Glomerular endothelial cell (primary cell): Measurements from ENCODE around the gene IL27RA. TPM values are rescaled to one million over a fixed set of nuclear protein-coding genes. Genes with fewer than 3 reads are reported as not detected.
A peak's percentile ranks its signal among the peaks of the same experiment; 100 is the strongest.

Experiments used
- DNase-seq: peaks from one replicate; pipeline ENCODE4 v3.0.0-alpha.2; 2011; ENCODE audit warnings: low read depth, low spot score; ENCODE audit errors: extremely low read depth
- total RNA-seq: library from RNA; depleted of rRNA; stranded (reverse); fragments of >200 nt; gene quantifications from 2 replicates; pipeline ENCODE4 v1.2.3, GENCODE V29; 2015

The IL27RA gene
- total RNA-seq = 8.4 and 13.5 TPM in 2 replicates

GRCh38 chr19:14031719-14032480, at the start of gene IL27RA:
IL27RA (plus strand) TSS chr19:14031762; CDS start chr19:14031873, 111 bp downstream.
- no peak for DNase-seq

GRCh38 chr19:13981988-13982501, 49.5 kb upstream of the IL27RA start:
- no peak for DNase-seq

GRCh38 chr19:13982773-13983172, 48.8 kb upstream of the IL27RA start:
- DNase-seq = no peak

GRCh38 chr19:13983213-13983889, 48.2 kb upstream of the IL27RA start:
- DNase-seq = no peak

DNA sequence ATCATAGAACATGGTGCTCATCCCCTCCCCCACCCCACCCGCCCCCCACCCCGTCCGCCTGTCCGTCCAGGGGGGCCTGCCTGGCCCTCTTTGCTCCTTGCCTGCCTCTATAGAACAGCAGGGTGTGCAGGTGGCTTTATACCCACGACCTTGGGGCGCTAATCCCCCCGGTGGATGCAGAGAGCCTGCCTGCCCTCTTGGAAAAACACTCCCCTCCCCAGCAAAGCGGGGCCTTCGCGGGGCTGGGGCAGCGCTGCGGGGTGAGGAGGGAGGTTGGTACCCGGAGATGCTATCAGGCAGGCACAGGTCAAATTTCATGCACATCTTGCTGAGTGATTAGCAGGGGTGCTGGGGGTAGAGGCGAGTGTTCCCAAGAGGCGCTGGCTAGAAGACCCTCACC, 47.4 kb upstream of the IL27RA start:
- DNase-seq = no peak

DNA sequence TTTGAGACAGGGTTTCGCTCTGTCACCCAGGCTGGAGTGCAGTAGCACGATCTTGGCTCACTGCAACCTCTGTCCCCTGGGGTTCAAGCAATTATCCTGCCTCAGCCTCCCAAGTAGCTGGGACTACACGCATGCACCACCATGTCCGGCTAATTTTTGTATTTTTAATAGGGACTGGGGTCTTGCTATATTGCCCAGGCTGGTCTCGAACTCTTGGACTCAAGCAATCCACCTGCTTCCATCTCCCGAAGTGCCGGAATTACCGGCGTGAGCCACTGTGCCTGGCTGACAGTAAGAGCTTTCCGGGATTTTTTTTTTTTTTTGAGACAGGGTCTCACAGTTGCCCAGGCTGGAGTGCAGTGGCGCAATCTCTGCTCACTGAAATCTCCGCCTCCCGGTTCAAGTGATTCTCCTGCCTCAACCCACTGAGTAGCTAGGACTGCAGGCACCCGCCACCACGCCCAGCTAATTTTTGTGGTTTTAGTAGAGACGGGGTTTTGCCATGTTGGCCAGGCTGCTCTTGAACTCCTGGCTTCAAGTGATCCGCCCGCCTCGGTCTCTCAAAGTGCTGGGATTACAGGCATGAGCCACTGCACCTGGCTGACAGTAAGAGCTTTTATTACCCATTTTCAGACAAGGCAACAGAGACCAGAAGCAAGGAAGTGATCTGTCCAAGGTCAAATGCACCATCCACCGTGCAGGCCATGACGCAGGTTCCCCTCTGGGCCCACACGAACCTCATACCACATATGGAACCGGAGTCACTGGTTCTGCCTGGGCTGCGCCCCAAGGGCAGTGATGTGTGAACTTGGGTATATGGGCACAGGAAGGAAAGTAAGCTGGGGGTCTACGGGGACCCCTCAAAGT, 46.5 kb upstream of the IL27RA start:
- DNase-seq = no peak

DNA sequence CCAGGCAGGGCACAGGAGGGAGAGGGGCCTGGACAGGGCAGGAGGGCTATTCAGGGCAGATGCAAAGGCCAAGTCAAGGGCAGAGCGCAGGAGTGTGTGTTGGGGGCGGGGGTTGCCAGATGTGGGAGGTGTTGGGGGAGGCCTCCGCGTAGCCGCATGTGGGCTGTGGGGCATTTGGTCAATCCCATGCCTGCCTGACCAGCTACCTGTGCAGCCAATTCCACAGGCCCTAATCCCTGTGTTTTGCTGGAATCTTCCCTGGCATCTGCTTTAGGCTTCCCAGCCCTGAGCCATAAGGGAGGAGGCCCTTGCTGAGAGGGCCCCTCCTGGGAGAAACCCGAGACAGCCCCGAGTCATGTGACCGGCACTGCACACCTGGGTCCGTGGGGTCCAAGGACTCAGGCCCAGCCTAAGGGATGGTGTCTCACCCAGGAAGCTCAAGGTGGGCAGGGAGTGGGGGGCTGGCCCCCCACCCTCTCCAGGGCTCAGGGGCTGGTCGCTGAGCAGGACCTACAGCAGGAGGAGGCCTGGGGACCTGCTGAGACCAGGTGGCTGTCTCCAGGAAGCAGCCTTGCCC, 45.7 kb upstream of the IL27RA start:
- no peak for DNase-seq

DNA sequence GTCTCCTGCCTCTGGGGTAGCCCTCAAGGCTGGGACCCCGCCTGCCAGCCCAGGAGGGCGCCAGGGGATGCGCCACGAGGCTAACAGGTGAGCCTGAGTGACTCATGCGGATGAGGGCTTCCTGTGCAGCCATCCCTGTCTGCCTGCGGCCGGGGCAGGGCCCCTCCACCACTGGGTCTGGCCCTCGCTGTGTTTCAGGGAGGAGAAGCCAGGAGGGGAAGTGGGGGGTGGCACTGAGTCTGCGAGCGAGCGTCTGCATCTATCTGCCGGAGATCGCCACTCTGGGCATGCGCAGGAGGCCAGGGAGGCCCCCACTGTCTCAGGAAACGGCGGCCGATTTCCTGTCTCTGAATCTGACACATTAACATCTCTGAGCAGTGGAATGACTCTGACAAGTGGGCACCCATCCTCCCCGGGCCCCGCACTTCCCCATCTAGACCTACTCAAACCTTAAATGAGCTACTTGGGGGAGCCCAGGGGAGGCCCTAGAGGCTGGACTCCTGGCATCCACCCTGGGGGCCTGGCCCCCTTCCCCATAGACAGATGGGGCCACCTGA, 45.1 kb upstream of the IL27RA start:
- DNase-seq = peak; percentile 42

GRCh38 chr19:13987101-13987890, 44.3 kb upstream of the IL27RA start:
- no peak for DNase-seq

- no peak for DNase-seq
Measured at GRCh38 chr19:13989487-13989886, 42.1 kb upstream of the IL27RA start.

- DNase-seq = no peak
Measured at GRCh38 chr19:13990085-13990484, 41.5 kb upstream of the IL27RA start.

- no peak for DNase-seq
Measured at GRCh38 chr19:13992025-13992424, 39.5 kb upstream of the IL27RA start.

DNA sequence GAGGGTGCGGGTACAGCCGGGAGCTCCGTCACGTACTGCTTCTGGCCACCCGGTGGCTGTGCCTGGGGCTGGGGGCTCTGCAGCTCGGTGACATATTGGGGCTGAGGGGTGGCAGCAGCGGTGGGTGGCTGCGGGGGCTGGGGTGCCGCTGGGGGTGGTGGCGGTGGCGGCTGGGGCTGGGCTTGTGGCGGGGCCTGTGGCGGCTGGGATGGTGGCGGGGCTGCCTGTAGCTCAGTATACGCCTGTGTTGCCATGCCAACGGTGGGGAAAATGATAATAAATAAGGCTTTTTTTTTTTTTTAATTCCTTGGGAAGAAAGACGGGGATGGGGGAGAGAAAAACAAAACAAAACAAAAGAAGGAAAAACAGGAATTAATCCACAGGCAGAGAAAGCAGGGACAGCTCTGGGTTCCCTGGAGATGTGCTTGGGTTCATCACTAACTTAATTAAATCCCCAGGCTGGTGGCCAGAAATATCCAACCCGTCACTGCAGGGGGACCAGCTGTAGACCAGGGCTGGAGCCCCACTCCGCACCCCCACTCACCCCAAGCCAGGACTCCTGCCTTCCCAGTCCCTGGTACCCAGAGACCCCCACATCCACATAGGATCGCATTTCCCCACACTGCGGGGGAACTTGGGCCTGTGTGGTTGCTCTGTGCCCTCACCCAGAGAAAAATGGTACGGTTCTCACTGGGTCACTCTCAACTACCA, 37.8 kb upstream of the IL27RA start:
- DNase-seq = no peak

DNA sequence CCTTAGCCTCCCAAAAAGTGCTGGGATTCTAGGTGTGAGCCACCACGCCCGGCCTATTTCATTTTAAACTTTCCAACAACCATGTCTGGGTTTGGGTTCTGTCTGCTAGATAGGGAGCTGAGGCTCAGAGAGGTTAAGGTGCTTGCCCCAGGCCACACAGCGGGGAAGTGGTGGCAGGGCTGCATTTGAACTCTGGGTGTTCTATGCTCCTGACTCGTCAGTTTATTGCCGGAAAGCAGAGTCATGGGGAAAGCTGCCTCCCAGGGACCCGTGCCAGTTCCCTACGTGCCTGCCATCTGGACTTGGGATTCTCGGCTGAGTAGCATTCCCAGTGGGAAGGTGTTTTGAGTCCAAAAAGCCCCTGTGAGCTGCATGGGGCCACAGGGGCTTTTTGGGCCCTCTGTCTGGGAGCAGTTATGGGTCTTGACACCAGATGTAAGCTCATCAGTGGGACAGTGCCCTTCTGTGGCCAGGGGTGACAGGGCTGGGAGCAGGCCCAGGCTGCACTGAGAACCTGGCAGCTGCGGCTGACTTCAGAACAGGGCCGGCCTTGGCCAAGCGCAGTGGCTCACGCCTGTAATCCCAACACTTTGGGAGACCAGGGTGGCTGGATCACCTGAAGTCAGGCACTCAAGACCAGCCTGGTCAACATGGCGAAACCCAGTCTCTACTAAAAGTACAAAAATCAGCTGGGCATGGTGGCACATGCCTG, 36.4 kb upstream of the IL27RA start:
- DNase-seq = no peak

GRCh38 chr19:13995878-13996765, 35.4 kb upstream of the IL27RA start:
- no peak for DNase-seq

DNA sequence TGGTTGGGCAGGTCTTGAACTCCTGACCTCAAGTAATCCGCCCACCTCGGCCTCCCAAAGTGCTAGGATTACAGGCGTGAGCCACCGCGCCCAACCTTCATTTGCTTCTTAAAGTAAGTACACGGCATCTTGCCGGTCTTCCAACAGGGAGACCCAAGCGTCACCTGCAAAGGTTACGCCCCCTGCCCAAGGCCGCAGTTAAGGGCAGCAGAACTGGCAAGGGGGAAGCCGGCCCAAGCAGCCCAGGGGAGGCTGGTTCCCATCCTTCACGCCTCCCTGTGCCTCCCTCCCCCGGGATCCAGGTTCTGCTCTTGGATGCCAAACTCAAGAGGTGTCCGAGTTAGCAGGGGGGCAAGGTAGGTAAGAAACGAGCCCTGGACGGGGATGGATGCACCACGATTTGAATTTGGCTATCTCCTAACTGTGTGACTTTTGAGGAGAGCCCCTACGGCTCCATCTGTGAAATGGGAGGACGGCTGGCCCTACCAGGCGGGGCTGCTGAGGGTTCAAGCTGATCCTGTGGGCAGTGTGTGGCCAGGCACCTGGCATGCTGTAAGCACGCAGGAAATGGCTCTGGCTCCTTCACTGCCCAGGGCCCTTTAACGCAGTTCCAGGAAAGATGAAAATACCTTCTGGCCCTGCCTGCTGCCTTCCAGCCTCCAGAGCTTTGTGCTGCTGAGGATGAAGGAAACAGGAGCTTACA, 34.5 kb upstream of the IL27RA start:
- DNase-seq = no peak

DNA sequence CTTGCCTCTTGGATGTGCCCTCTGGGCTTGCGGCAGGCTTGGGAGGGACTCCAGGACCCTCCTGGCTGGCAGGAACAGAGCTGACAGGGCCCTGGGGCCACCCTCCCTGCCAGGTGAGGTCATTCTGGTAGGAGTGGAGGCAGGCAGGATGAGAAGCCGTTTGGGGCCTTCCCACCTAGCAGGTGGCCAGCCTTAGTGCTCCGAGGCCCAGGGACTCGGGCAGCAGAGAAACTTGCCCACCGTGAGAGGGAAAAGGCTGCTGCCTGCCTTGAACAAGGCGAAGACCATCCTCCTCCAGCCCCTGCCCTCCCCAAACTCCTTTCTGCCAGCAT, 34.0 kb upstream of the IL27RA start:
- no peak for DNase-seq
